Prostate gland (tissue), 2 donors: Measurements from ENCODE around the gene KPNA1. TPM values are rescaled to one million over a fixed set of nuclear protein-coding genes. Genes with fewer than 3 reads are reported as not detected.
A peak's percentile ranks its signal among the peaks of the same experiment; 100 is the strongest.

Source experiments
- DNase-seq: peaks from one replicate; pipeline ENCODE4 v3.0.0-alpha.2; 2019; ENCODE audit warnings: low spot score
- H3K27ac ChIP-seq, 2 donors: fragments of 200-600 bp; sonication (generic); 2 replicates each; pipeline ENCODE4 v1.5.1; 2017 to 2019
- H3K27me3 ChIP-seq: fragments of 200-600 bp; sonication (generic); replicated peaks from 2 replicates; pipeline ENCODE4 v1.5.1; 2019; ENCODE audit not compliant: insufficient read depth
- H3K36me3 ChIP-seq, 2 donors: fragments of 200-600 bp; sonication (generic); 1 replicate in 1 of 2; 2 replicates in 1 of 2; pipeline versions ENCODE4 v1.5.1 to v1.8.1; 2017 to 2019
- H3K4me1 ChIP-seq: fragments of 200-600 bp; sonication (generic); replicated peaks from 2 replicates; pipeline ENCODE4 v1.5.1; 2019
- H3K4me3 ChIP-seq, 2 donors: fragments of 200-600 bp; sonication (generic); 2 replicates each; pipeline ENCODE4 v1.5.1; 2017 to 2019
- H3K9me3 ChIP-seq: fragments of 200-600 bp; sonication (generic); 2 replicates; pipeline ENCODE4 v1.5.1; 2017
- POLR2A ChIP-seq: fragments of 450-650 bp; IDR thresholded peaks from one replicate; pipeline ENCODE4 v1.6.1; 2016; ENCODE audit warnings: antibody characterized with exemption, mild to moderate bottlenecking
- POLR2AphosphoS5 ChIP-seq: sonication (generic); formaldehyde crosslinking; IDR thresholded peaks from one replicate; pipeline ENCODE4 v1.6.1; 2017; ENCODE audit warnings: antibody characterized with exemption
- WGBS: methylation state at CpG from one replicate; pipeline ENCODE4 v1.1.5; 2018; 5-methylcytosine and 5-hydroxymethylcytosine counted together
- intact Hi-C: fragments of 100-400 bp; cut with DNase I; formaldehyde crosslinking; loops from one replicate; pipeline ENCODE4 v1.14.2; 2022
- total RNA-seq, 2 donors: library from RNA; depleted of rRNA; stranded (reverse); fragments of >200 nt; gene quantifications; one replicate each; pipeline ENCODE4 v1.1.0, GENCODE V29; 2016
- TF ChIP-seq, protein P1 (sequence below), 4 experiments: fragments of 200-600 bp in 2 of 4; fragments of 450-650 bp in 2 of 4; sonication (generic) in 2 of 4; IDR thresholded peaks; 1 replicate in 3 of 4; 2 replicates in 1 of 4; pipeline ENCODE4 v1.5.1; 2016 to 2019; ENCODE audit warnings: antibody characterized with exemption in 4 of 4, mild to moderate bottlenecking in 2 of 4, moderate library complexity in 2 of 4

Gene KPNA1
- total RNA-seq, 2 donors from 2014 or later: 27.1 to 38.7 TPM

DNA sequence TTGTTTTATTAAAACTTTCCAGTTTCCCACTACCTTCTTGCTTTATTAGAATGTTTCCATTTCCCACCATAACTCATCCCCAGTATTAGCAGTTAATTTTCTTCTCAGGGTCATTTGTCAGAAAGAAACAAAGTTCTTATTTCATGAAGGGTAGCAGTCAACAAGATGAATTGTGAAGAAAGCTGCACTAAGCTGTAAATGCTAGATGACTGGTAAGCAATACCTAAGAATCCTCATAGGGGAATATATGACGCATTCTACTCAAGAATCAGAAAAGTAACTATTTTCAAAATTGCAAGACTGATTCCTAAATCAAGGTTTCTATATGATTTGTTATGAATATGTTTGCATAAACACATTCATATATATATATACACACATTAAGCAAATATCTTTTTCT, 50.1 kb downstream of the KPNA1 start:
- Histone ChIP-seq H3K4me1 (no peaks in the 10 kb centered on the region), H3K36me3 (no peaks in the 10 kb centered on the region), H3K4me3 (no peak overlapping the region), H3K9me3 (no peaks in the 10 kb centered on the region), H3K27me3 (no peaks in the 10 kb centered on the region), H3K27ac (no peak overlapping the region)
- intact Hi-C loops: no loop called here
- TF ChIP-seq POLR2A (no peak), POLR2AphosphoS5 (no peak)
- TF ChIP-seq, protein P1, sequence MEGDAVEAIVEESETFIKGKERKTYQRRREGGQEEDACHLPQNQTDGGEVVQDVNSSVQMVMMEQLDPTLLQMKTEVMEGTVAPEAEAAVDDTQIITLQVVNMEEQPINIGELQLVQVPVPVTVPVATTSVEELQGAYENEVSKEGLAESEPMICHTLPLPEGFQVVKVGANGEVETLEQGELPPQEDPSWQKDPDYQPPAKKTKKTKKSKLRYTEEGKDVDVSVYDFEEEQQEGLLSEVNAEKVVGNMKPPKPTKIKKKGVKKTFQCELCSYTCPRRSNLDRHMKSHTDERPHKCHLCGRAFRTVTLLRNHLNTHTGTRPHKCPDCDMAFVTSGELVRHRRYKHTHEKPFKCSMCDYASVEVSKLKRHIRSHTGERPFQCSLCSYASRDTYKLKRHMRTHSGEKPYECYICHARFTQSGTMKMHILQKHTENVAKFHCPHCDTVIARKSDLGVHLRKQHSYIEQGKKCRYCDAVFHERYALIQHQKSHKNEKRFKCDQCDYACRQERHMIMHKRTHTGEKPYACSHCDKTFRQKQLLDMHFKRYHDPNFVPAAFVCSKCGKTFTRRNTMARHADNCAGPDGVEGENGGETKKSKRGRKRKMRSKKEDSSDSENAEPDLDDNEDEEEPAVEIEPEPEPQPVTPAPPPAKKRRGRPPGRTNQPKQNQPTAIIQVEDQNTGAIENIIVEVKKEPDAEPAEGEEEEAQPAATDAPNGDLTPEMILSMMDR (IDR thresholded peaks at IDR 0.05): no peak
- DNase-seq: no peak
- WGBS: 100% methylated on average over 1 of the region's 1 CpG

DNA sequence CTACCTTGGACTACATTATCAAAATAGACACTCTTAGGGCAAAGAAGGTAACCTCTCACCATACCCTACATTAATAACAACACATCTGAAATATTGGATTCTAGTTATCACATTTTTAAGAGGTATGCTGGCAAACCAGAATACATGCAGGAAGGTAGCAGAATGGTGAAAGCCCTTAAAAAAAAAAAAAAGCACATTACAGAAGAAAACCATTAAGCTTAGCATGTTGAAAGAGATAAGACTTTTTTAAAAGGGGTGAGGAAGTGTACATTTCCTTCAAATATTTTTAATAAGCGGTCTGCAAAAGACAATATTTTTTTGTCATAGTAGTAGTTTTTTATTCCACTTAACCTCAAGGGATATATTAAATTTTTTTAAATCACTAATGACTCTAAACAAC, 52.3 kb downstream of the KPNA1 start:
- no peaks in the 10 kb centered on the region for H3K36me3 ChIP-seq
- H3K27ac ChIP-seq: no peak overlapping the region
- H3K4me1 ChIP-seq: no peaks in the 10 kb centered on the region
- H3K4me3 ChIP-seq: no peak overlapping the region
- intact Hi-C loops: no loop called here
- 87% methylated on average over 1 of the region's 1 CpG for WGBS
- no peaks in the 10 kb centered on the region for H3K9me3 ChIP-seq
- DNase-seq: no peak
- H3K27me3 ChIP-seq: no peaks in the 10 kb centered on the region
- TF ChIP-seq POLR2AphosphoS5: no peak
- TF ChIP-seq, protein P1 (IDR thresholded peaks at IDR 0.05): no peak
- TF ChIP-seq POLR2A: no peak

DNA sequence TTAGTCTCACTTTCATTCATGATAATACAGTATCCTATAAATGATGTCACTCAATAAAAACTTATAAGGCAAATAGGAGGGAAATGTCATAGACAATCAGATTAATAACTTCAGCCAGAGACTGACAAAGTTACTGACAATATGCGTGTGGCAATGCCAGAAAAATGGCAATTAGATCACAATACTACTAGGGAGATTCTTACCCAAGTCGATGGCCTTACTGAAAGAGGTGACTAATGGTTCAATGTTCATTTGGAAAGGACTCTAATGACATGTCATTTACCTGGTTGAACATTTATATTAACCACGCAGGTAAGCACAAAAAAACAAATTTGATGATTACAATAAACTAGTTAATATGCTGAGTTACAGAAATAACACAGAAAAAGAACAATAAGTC, 52.9 kb downstream of the KPNA1 start:
- 85% methylated on average over 3 of the region's 3 CpGs for WGBS
- H3K4me3 ChIP-seq: no peak overlapping the region
- no peaks in the 10 kb centered on the region for H3K36me3 ChIP-seq
- no peak overlapping the region for H3K27ac ChIP-seq
- TF ChIP-seq POLR2AphosphoS5 (no peak), POLR2A (no peak)
- TF ChIP-seq, protein P1 (IDR thresholded peaks at IDR 0.05): no peak
- intact Hi-C loops: no loop called here
- no peaks in the 10 kb centered on the region for H3K9me3 ChIP-seq
- DNase-seq: no peak
- no peaks in the 10 kb centered on the region for H3K4me1 ChIP-seq
- H3K27me3 ChIP-seq: no peaks in the 10 kb centered on the region

DNA sequence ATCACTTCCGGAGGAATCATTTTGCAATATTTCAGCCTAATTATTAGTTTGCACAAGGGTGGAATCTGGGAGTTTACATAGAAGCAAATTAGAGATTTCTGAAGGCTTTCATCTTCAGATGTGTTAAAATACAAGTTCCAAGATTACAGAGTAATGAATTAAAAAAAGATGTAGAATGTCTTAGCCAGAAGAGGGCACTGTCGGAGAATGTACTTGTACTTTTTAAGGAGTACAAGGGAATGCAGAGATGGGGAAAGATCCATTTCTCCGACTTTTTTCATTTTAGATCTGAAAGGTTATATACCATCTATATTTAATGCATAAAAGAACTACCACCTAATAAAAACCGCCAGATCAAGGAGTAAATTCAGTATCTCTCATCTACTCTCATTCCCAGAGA, 55.7 kb downstream of the KPNA1 start:
- Histone ChIP-seq H3K4me1 (no peaks in the 10 kb centered on the region), H3K4me3 (no peak overlapping the region), H3K9me3 (no peaks in the 10 kb centered on the region), H3K36me3 (no peaks in the 10 kb centered on the region), H3K27me3 (no peaks in the 10 kb centered on the region), H3K27ac (no peak overlapping the region)
- no peak for DNase-seq
- TF ChIP-seq, protein P1 (IDR thresholded peaks at IDR 0.05): peak in 3 of 4 experiments; percentile 40 to 55 (median 47)
- no peak for TF ChIP-seq POLR2A
- 51% methylated on average over 4 of the region's 4 CpGs for WGBS
- intact Hi-C loops: loop anchor here (2.0 kb wide), 1 partner anchor 220 kb away; no protein-coding TSS in a partner anchor

DNA sequence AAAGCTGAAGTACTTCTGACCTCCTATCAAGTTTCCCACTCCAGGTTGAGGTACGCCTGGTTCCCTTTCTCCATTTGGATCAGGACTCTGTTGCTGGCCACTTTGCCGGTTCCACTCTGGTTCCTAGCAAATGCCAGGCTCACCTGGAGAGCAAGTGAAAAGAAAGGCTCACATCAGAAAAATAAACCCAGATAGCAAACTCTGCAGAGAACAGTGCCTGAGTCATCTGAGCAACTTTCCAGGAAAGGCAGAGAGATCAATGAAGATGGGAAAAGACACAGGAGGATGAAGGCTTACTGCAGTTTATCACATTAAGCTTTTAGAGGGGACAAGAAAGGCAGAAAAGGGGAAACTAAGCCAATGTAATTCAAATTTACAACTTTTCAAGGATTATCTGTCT, 57.0 kb downstream of the KPNA1 start:
- no peaks in the 10 kb centered on the region for H3K27me3 ChIP-seq
- no peak overlapping the region for H3K4me3 ChIP-seq
- H3K36me3 ChIP-seq: no peaks in the 10 kb centered on the region
- no peaks in the 10 kb centered on the region for H3K9me3 ChIP-seq
- no peak overlapping the region for H3K27ac ChIP-seq
- no peak for DNase-seq
- intact Hi-C loops: loop anchor here (2.0 kb wide), 1 partner anchor 221 kb away; no protein-coding TSS in a partner anchor
- H3K4me1 ChIP-seq: no peaks in the 10 kb centered on the region
- TF ChIP-seq POLR2AphosphoS5 (no peak), POLR2A (no peak)
- TF ChIP-seq, protein P1 (IDR thresholded peaks at IDR 0.05): no peak
- 86% methylated on average over 2 of the region's 2 CpGs for WGBS
